Left ventricle myocardium inferior (tissue), 1 donor: Measurements from ENCODE around the gene PLXNA3. TPM values are rescaled to one million over a fixed set of nuclear protein-coding genes. Genes with fewer than 3 reads are reported as not detected.

ENCODE experiments used
- DNase-seq: peaks from one replicate; pipeline ENCODE4 v3.0.0-alpha.2; 2020
- H3K27ac ChIP-seq: fragments of 200-600 bp; replicated peaks from 2 replicates; pipeline ENCODE4 v1.8.0; 2021
- H3K27me3 ChIP-seq: fragments of 200-600 bp; 2 replicates; pipeline ENCODE4 v1.8.0; 2021; ENCODE audit warnings: low read depth
- H3K36me3 ChIP-seq: fragments of 200-600 bp; 2 replicates; pipeline ENCODE4 v1.8.0; 2021
- H3K4me1 ChIP-seq: fragments of 200-600 bp; 2 replicates; pipeline ENCODE4 v1.8.0; 2021
- H3K4me3 ChIP-seq: fragments of 200-600 bp; 2 replicates; pipeline ENCODE4 v1.8.0; 2021; ENCODE audit warnings: mild to moderate bottlenecking, moderate library complexity
- H3K9me3 ChIP-seq: fragments of 200-600 bp; replicated peaks from 2 replicates; pipeline ENCODE4 v1.8.0; 2021
- intact Hi-C: fragments of 100-400 bp; cut with micrococcal nuclease; formaldehyde crosslinking; loops from one replicate; pipeline ENCODE4 v1.11.0; 2022
- total RNA-seq: library from RNA; stranded (reverse); fragmentation: NEBNext Ultra II Directional; extraction: Animal tissue kit (Norgen Biotek cat#: 25700); gene quantifications from one replicate; pipeline ENCODE4 v1.2.1, GENCODE V29; 2021
- TF ChIP-seq, protein P1 (sequence below): fragments of 200-600 bp; IDR thresholded peaks from 2 replicates; pipeline ENCODE4 v1.8.0; 2021; ENCODE audit warnings: antibody characterized with exemption, mild to moderate bottlenecking, borderline replicate concordance
- donor health status: DM: no; HTN: yes; CAD: no; lungs with severe emphysema.

Gene PLXNA3
- total RNA-seq, 1 donor from 2014 or later, result 16.6 TPM

GRCh38 chrX:154441564-154441963 lies 16.5 kb upstream of the PLXNA3 start:
- TF ChIP-seq, protein P1, sequence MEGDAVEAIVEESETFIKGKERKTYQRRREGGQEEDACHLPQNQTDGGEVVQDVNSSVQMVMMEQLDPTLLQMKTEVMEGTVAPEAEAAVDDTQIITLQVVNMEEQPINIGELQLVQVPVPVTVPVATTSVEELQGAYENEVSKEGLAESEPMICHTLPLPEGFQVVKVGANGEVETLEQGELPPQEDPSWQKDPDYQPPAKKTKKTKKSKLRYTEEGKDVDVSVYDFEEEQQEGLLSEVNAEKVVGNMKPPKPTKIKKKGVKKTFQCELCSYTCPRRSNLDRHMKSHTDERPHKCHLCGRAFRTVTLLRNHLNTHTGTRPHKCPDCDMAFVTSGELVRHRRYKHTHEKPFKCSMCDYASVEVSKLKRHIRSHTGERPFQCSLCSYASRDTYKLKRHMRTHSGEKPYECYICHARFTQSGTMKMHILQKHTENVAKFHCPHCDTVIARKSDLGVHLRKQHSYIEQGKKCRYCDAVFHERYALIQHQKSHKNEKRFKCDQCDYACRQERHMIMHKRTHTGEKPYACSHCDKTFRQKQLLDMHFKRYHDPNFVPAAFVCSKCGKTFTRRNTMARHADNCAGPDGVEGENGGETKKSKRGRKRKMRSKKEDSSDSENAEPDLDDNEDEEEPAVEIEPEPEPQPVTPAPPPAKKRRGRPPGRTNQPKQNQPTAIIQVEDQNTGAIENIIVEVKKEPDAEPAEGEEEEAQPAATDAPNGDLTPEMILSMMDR, result no peak
- no peak overlapping the region for H3K27ac ChIP-seq
- no peaks in the 10 kb centered on the region for H3K9me3 ChIP-seq
- peaks cover 38% of the 10 kb centered on the region for H3K4me1 ChIP-seq
- DNase-seq, result no peak
- intact Hi-C loops, result no loop called here
- peaks cover 27% of the 10 kb centered on the region for H3K36me3 ChIP-seq
- H3K27me3 ChIP-seq, result no peaks in the 10 kb centered on the region
- H3K4me3 ChIP-seq, result no peak overlapping the region

DNA sequence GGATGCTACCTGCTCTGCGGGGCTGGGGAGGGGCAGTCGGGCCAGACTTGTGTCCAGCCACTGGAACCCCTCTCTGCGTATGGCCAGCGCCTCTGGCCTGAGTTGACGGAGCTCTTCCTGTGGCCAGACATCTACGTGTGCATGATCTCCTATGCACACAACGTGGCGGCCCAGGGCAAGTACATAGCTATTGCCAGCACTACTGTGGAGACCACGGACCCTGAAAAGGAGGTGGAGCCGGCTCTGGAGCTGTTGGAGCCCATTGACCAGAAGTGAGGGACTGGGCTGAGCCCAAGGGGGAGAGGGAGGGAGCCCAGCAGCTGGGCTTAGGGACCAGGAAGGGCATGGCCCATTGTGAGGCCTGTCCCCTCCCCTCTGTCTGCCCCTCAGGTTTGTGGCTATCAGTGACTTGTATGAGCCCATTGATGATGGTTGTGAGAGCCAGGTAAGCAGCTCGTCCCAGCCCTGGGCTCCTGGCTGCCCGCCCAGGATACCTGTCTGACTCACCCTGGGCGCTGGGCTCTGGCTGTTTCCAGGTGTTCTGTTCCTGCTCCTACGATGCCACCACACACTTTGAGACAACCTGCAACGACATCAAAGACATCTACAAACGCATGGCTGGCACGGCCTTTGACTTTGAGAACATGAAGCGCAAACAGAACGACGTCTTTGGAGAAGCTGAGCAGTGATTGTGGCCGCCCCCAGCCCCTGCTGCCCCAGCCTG lies 15.9 kb upstream of the PLXNA3 start:
- intact Hi-C loops, result no loop called here
- peaks cover 28% of the 10 kb centered on the region for H3K36me3 ChIP-seq
- H3K27ac ChIP-seq, result no peak overlapping the region

GRCh38 chrX:154443479-154443910 lies 14.6 kb upstream of the PLXNA3 start:
- Histone ChIP-seq H3K4me1 (peaks cover 29% of the 10 kb centered on the region), H3K9me3 (no peaks in the 10 kb centered on the region), H3K27me3 (no peaks in the 10 kb centered on the region), H3K27ac (peak overlapping the region; percentile 86), H3K4me3 (peak overlapping the region; percentile 75), H3K36me3 (peaks cover 34% of the 10 kb centered on the region)
- intact Hi-C loops, result no loop called here
- DNase-seq, result no peak
- TF ChIP-seq, protein P1, result no peak

More for the DNA sequence above, 15.9 kb upstream of the PLXNA3 start:
- DNase-seq, result no peak
- no peaks in the 10 kb centered on the region for H3K9me3 ChIP-seq
- no peak overlapping the region for H3K4me3 ChIP-seq
- H3K4me1 ChIP-seq, result peaks cover 38% of the 10 kb centered on the region
- no peaks in the 10 kb centered on the region for H3K27me3 ChIP-seq
- TF ChIP-seq, protein P1, result no peak

GRCh38 chrX:154443992-154444754 lies 13.9 kb upstream of the PLXNA3 start, which contains the start of gene FAM50A:
Gene FAM50A, plus strand, starts transcription at chrX:154444141. Its CDS starts 95 bp downstream, at chrX:154444236.
- H3K4me1 ChIP-seq, result peaks cover 23% of the 10 kb centered on the region
- DNase-seq, result peak; percentile 87
- H3K27ac ChIP-seq, result peak within 1 kb of the TSS; percentile 86
- TF ChIP-seq, protein P1, result peak; percentile 17
- intact Hi-C loops, result no loop called here
- no peaks in the 10 kb centered on the region for H3K27me3 ChIP-seq
- H3K4me3 ChIP-seq, result peak within 1 kb of the TSS; percentile 75
- peaks cover 41% of the 10 kb centered on the region for H3K36me3 ChIP-seq
- H3K9me3 ChIP-seq, result no peaks in the 10 kb centered on the region

- Histone ChIP-seq H3K4me1 (peaks cover 22% of the 10 kb centered on the region), H3K9me3 (no peaks in the 10 kb centered on the region), H3K27me3 (no peaks in the 10 kb centered on the region), H3K27ac (peak overlapping the region; percentile 86), H3K4me3 (peak overlapping the region; percentile 75), H3K36me3 (peaks cover 47% of the 10 kb centered on the region)
- no peak for DNase-seq
- TF ChIP-seq, protein P1, result no peak
- intact Hi-C loops, result no loop called here
Measured at GRCh38 chrX:154444755-154445246, 13.3 kb upstream of the PLXNA3 start.
